RWPE1 (cell line): ENCODE measurements around the gene FAM43B.

Source experiments
- CTCF ChIA-PET: fragments of 350-600 bp; sonication (Branson Sonifier 250); formaldehyde crosslinking; extraction: SDS; loops from one replicate; lab custom pipeline; 2021; lab: Yijun Ruan, JAX
- POLR2A ChIA-PET: fragments of 400-600 bp; formaldehyde crosslinking; extraction: SDS; loops from one replicate; lab custom pipeline; 2020; ENCODE audit warnings: antibody characterized with exemption; ENCODE audit not compliant: low non-redundant PET; lab: Yijun Ruan, JAX
- DNase-seq: peaks from one replicate; pipeline ENCODE4 v3.0.0; 2012; ENCODE audit warnings: low spot score
- H3K27ac ChIP-seq: fragments of 450-650 bp; 2 replicates; pipeline ENCODE4 v1.5.1; 2017
- TF ChIP-seq, protein P1 (sequence below): fragments of 450-650 bp; conservative IDR thresholded peaks from 2 replicates; pipeline ENCODE4 v1.5.1; 2017; ENCODE audit warnings: low read depth, mild to moderate bottlenecking

FAM43B gene

DNA sequence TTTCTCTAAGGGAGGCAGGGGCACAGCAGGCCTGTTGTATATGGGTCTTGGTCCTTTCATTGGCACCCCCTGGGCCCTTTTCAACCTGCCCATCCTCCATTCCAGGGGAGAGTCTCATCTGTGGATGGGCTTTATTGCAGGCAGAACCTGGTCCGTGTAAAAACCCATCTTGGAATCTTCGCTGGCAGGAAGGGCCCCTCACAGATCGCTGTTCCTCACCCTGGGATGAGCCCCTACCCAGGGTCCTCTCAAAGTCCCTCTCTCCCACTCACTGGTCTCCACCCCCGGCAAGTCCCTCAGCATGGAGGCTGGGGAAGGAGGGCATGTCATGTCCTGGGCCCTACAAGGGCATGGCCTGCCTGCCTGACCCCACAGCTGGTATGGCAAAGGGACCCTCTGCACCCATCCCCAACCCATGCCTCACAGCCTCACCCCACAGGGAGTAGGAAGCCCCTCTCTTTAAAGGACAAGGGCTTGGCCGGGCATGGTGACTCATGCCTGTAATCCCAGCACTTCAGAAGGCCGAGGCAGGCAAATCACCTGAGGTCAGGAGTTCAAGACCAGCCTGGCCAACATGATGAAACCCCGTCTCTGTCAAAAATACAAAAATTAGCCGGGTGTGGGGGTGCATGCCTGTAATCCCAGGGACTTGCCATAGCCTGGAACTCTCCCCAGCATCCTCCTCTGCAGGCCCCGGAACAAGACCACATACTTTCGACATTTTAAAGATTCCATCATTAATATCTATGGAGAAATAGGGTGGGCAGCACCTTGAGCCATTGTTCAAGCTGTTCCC is 23.4 kb downstream of the FAM43B start:
- H3K27ac ChIP-seq: no peak overlapping the region
- TF ChIP-seq, protein P1, sequence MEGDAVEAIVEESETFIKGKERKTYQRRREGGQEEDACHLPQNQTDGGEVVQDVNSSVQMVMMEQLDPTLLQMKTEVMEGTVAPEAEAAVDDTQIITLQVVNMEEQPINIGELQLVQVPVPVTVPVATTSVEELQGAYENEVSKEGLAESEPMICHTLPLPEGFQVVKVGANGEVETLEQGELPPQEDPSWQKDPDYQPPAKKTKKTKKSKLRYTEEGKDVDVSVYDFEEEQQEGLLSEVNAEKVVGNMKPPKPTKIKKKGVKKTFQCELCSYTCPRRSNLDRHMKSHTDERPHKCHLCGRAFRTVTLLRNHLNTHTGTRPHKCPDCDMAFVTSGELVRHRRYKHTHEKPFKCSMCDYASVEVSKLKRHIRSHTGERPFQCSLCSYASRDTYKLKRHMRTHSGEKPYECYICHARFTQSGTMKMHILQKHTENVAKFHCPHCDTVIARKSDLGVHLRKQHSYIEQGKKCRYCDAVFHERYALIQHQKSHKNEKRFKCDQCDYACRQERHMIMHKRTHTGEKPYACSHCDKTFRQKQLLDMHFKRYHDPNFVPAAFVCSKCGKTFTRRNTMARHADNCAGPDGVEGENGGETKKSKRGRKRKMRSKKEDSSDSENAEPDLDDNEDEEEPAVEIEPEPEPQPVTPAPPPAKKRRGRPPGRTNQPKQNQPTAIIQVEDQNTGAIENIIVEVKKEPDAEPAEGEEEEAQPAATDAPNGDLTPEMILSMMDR: 0 out of 2 replicates have a peak, but pooled peaks have one; percentile 0
- POLR2A ChIA-PET: no interaction called here
- no peak for DNase-seq
- CTCF ChIA-PET: interaction anchor here (1.0 to 1.1 kb wide), 2 partner anchors 52 to 58 kb away, joined by 3 to 4 read pairs; no protein-coding TSS in a partner anchor

GRCh38 chr1:20578062-20578461 is 25.7 kb downstream of the FAM43B start:
- no peak overlapping the region for H3K27ac ChIP-seq
- TF ChIP-seq, protein P1: no peak
- no peak for DNase-seq
- CTCF ChIA-PET: interaction anchor here (0.9 kb wide), 1 partner anchor 55 kb away, joined by 3 read pairs; no protein-coding TSS in a partner anchor
- POLR2A ChIA-PET: no interaction called here

- POLR2A ChIA-PET: no interaction called here
- DNase-seq: no peak
- no peak overlapping the region for H3K27ac ChIP-seq
- TF ChIP-seq, protein P1: no peak
- CTCF ChIA-PET: interaction anchor here (0.5 to 0.6 kb wide), 2 partner anchors 378 to 980 kb away, joined by 3 to 4 read pairs; no protein-coding TSS in a partner anchor
These were observed 26.5 kb downstream of the FAM43B start for GRCh38 chr1:20578721-20579395.

GRCh38 chr1:20584890-20585289 is 32.5 kb downstream of the FAM43B start:
- ChIA-PET POLR2A (no interaction called here), CTCF (no interaction called here)
- TF ChIP-seq, protein P1: no peak
- no peak overlapping the region for H3K27ac ChIP-seq
- DNase-seq: no peak

GRCh38 chr1:20586953-20587660 is 34.7 kb downstream of the FAM43B start:
- H3K27ac ChIP-seq: no peak overlapping the region
- TF ChIP-seq, protein P1: no peak
- CTCF ChIA-PET: interaction anchor here (0.8 kb wide), 1 partner anchor 15 kb away, joined by 3 read pairs; no protein-coding TSS in a partner anchor
- POLR2A ChIA-PET: interaction anchor here (0.7 kb wide), 1 partner anchor 47 kb away, joined by 4 read pairs; no protein-coding TSS in a partner anchor
- no peak for DNase-seq

GRCh38 chr1:20587661-20588053 is 35.3 kb downstream of the FAM43B start:
- no peak for DNase-seq
- POLR2A ChIA-PET: interaction anchor here (0.7 kb wide), 1 partner anchor 46 kb away, joined by 4 read pairs; no protein-coding TSS in a partner anchor
- TF ChIP-seq, protein P1: no peak
- CTCF ChIA-PET: interaction anchor here (2.5 kb wide), 1 partner anchor 46 kb away, joined by 10 read pairs; the partner anchor contains the start of gene PINK1
- H3K27ac ChIP-seq: no peak overlapping the region
